Stimulated activated CD4-positive, alpha-beta T cell treated with anti-CD3 and anti-CD28 coated beads, Interleukin-1b, Interleukin-23, amount 100 ng/mL, for 24 hours (primary cell): ENCODE measurements around the gene SDK1.

Source experiments
- DNase-seq, 4 experiments: peaks; one replicate each; pipeline ENCODE4 v3.0.0-alpha.2; 2020; ENCODE audit warnings: low read depth in 4 of 4, low spot score in 1 of 4

The SDK1 gene, protein sequence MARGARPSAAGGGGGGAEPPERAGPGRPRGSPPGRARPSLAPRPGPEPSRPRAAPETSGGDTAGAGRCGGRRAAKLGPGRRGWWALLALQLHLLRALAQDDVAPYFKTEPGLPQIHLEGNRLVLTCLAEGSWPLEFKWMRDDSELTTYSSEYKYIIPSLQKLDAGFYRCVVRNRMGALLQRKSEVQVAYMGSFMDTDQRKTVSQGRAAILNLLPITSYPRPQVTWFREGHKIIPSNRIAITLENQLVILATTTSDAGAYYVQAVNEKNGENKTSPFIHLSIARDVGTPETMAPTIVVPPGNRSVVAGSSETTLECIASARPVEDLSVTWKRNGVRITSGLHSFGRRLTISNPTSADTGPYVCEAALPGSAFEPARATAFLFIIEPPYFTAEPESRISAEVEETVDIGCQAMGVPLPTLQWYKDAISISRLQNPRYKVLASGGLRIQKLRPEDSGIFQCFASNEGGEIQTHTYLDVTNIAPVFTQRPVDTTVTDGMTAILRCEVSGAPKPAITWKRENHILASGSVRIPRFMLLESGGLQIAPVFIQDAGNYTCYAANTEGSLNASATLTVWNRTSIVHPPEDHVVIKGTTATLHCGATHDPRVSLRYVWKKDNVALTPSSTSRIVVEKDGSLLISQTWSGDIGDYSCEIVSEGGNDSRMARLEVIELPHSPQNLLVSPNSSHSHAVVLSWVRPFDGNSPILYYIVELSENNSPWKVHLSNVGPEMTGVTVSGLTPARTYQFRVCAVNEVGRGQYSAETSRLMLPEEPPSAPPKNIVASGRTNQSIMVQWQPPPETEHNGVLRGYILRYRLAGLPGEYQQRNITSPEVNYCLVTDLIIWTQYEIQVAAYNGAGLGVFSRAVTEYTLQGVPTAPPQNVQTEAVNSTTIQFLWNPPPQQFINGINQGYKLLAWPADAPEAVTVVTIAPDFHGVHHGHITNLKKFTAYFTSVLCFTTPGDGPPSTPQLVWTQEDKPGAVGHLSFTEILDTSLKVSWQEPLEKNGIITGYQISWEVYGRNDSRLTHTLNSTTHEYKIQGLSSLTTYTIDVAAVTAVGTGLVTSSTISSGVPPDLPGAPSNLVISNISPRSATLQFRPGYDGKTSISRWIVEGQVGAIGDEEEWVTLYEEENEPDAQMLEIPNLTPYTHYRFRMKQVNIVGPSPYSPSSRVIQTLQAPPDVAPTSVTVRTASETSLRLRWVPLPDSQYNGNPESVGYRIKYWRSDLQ (N-terminal part only)

GRCh38 chr7:3300651-3301448, at the start of gene SDK1:
Gene SDK1 (plus strand): TSS chr7:3301252. CDS start chr7:3301587, 335 bp downstream.
- DNase-seq = peak; percentile 68 to 88 (median 85)

DNA sequence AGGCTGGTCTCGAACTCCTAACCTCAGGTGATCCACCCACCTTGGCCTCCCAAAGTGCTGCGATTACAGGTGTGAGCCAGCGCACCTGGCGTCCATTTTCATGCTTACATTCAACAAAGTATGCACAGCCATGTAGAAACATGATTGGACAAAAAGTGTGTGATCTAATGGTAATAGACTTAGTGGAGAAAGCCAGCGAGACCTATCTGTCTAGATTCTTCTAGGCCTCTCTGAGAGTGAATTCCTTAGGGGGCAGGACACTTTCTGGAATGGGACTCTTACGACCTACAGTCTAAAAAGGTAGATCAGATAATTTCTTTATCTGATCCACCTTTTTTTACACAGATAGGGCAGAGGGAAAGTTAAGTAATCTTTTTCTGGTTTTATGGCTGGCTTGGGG, 46.3 kb upstream of the SDK1 start:
- no peak for DNase-seq

- no peak for DNase-seq
Observed at GRCh38 chr7:3259711-3260400, 41.2 kb upstream of the SDK1 start.

GRCh38 chr7:3260401-3260715, 40.7 kb upstream of the SDK1 start:
- DNase-seq = no peak

- DNase-seq = no peak
Observed at GRCh38 chr7:3264693-3265339, 36.2 kb upstream of the SDK1 start.

GRCh38 chr7:3265388-3265787, 35.7 kb upstream of the SDK1 start:
- no peak for DNase-seq

GRCh38 chr7:3266240-3266639, 34.8 kb upstream of the SDK1 start:
- DNase-seq = no peak

DNA sequence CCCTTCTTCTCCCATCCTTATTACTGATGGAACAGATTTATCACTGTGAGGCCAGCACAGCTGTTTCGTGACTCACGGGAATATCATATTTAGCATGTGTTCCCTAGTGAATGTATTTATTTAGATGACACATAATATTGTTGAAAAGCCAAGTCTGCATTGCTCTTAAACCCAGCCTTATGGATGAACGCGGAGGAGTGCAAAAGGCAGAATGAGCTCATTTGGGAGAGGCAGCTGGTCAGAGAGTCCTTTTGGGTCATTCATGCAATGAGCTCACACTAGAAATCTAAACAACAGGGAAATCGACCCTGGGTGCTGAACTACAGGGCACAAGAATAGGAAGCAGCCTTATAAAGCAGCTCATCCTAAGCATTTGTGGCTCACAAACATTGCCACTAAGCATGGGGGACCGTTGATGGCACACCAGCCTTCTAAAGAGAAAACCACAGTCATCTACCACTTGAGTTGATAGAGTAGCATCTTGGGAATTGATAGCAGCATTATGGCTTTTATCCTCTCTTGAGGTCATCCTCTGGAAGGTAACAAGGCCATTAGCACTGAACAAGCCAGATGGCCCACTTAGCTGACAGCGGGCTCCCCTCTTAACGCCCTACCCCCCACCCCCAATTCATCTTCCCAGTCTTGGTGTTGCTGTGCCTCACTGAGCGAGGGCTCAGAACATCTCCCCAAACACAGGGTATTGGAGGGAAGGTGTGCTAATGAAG, 32.9 kb upstream of the SDK1 start:
- no peak for DNase-seq

- no peak for DNase-seq
Observed at GRCh38 chr7:3270362-3270761, 30.7 kb upstream of the SDK1 start.

DNA sequence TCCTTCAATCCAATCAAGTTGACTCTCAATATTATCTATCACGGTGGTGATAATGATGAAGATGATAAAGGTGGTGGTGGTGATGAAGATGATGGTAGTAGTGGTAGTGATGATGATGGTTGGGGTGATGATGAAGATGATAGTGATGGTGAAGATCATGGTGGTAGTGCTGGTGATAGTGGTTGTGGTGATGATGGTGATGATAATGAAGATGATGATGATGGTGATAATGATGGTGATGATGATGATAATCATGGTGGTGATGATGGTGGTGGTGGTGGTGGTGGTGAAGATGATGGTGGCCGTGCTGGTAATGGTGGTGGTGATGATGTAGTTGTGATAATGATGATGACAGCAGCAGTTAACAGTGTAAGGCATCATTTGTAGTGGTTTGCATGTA, 29.8 kb upstream of the SDK1 start:
- DNase-seq = no peak

GRCh38 chr7:3272691-3273141, 28.3 kb upstream of the SDK1 start:
- no peak for DNase-seq

- DNase-seq = no peak
Observed at GRCh38 chr7:3274131-3274530, 26.9 kb upstream of the SDK1 start.

GRCh38 chr7:3277604-3278572, 23.2 kb upstream of the SDK1 start:
- no peak for DNase-seq

- DNase-seq = no peak
Observed at GRCh38 chr7:3279147-3279818, 21.8 kb upstream of the SDK1 start.

GRCh38 chr7:3280445-3280844, 20.6 kb upstream of the SDK1 start:
- no peak for DNase-seq

GRCh38 chr7:3280946-3281656, 20.0 kb upstream of the SDK1 start:
- DNase-seq = no peak

DNA sequence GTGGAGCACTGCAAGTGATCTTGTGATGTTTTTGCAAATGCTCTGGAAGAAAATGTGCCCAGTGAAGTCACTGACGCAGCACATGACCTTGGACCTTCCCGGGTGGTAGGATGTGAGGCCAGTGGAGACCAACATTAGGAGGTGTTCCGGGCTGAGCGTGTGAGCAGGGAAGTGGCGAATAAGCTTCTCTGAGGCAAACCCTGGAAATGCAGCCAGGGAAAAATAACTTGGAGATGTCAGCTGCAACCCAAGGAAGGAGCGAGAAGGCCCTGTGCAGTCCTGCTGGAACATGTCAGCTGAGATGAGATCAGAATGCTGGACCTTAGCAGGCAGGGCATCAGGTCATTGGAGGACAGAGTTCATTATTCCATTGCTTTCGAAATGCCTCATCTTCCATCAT, 18.6 kb upstream of the SDK1 start:
- DNase-seq = no peak
